Coronary artery (tissue), 2 donors: ENCODE data around the gene TMEM132D.

Source experiments
- DNase-seq: peaks from one replicate; pipeline ENCODE4 v3.0.0-alpha.2; 2017; ENCODE audit warnings: low spot score
- H3K27ac ChIP-seq, 2 donors: fragments of 200-600 bp; sonication (generic); one replicate each; pipeline ENCODE4 v1.5.1; 2016 to 2019
- H3K4me3 ChIP-seq: fragments of 200-600 bp; sonication (generic); 2 replicates; pipeline ENCODE4 v1.5.1; 2016; ENCODE audit warnings: mild to moderate bottlenecking, moderate library complexity
- CTCF ChIP-seq: fragments of 200-600 bp; sonication (generic); IDR thresholded peaks from one replicate; pipeline ENCODE4 v1.5.1; 2019; ENCODE audit warnings: antibody characterized with exemption

The TMEM132D gene

GRCh38 chr12:129279771-129280170 is 624.1 kb downstream of the TMEM132D start:
- Histone ChIP-seq H3K4me3 (no peak overlapping the region), H3K27ac (no peak overlapping the region)
- no peak for TF ChIP-seq CTCF
- DNase-seq, result no peak

GRCh38 chr12:129276361-129277060 is 627.3 kb downstream of the TMEM132D start:
- H3K27ac ChIP-seq, result no peak overlapping the region
- no peak for TF ChIP-seq CTCF
- no peak for DNase-seq
- H3K4me3 ChIP-seq, result no peak overlapping the region

- Histone ChIP-seq H3K4me3 (no peak overlapping the region), H3K27ac (no peak overlapping the region)
- no peak for TF ChIP-seq CTCF
- DNase-seq, result no peak
Measured at GRCh38 chr12:129269756-129270495, 633.9 kb downstream of the TMEM132D start.

- H3K4me3 ChIP-seq, result no peak overlapping the region
- DNase-seq, result no peak
- TF ChIP-seq CTCF, result no peak
- no peak overlapping the region for H3K27ac ChIP-seq
Measured at GRCh38 chr12:129258781-129259318, 645.0 kb downstream of the TMEM132D start.

- Histone ChIP-seq H3K4me3 (no peak overlapping the region), H3K27ac (no peak overlapping the region)
- no peak for DNase-seq
- no peak for TF ChIP-seq CTCF
Measured at GRCh38 chr12:129257524-129257923, 646.3 kb downstream of the TMEM132D start.

- no peak for DNase-seq
- H3K4me3 ChIP-seq, result no peak overlapping the region
- TF ChIP-seq CTCF, result no peak
Measured at GRCh38 chr12:129246630-129247029, 657.2 kb downstream of the TMEM132D start.

More at GRCh38 chr12:129246630-129247029, 657.2 kb downstream of the TMEM132D start:
- no peak overlapping the region for H3K27ac ChIP-seq
